ENCODE data around the gene FLG2. TPM values are rescaled to one million over a fixed set of nuclear protein-coding genes. Genes with fewer than 3 reads are reported as not detected.
"Not testable (repeated sequence)": the region's sequence is repeated elsewhere in the genome, so short reads cannot be mapped to it uniquely, and the experiment has no call there.

The FLG2 gene
- total RNA-seq, 1 experiment from 2014 or later: not detected

DNA sequence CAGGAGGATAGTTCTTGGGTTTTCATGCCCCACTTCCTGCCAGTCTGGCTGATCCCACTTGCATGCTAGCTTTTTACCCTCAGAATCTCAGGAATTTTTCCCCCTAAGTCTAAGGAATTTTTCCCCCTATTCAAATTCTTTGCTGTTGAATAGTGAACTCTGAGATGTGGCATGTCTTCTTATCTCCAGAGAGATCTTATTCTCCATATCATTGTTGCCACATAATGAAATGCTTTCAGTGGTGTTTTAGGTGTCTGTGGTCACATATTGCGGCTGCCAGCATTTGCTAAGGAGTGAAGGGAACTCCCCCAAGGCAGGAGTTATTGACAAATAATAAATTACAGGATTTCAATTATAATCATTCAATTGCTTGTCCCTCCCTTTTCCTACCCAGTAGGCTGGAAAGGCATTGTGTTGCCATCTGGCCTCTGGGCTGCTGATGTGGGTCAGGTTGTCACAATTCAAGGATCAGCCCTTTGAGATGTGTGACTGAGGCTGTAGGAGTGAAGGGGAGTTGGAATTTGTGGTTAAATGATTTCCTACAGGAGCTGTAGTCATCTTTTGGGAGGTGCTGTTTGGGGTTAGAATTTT is 30.9 kb downstream of the FLG2 start:
- in situ Hi-C loops (cut with HindIII; ENCODE audit: low pct_unique_long_range_greater_than_20kb, low sequenced_read_pairs): no loop called here
- DNase-seq (ENCODE audit: low read depth, low spot score): no peak

DNA sequence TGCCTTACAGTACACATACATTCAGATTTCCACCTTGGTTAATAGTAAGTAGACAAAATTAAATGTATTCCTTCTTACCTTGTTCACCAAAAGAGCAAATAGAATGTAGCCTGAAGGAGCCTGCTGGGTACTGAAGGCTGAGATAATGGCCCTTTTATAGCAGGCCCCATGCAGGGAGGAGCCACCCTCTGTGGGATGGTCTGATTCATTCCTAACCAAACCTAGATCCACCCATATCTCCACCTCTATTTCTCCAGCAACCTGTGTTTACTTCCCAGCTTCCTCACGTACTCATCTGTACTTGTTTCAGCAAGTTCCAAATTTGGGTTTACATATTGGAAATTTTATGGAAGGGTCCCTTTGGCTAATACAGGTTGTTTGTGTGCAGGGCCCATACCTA is 34.7 kb downstream of the FLG2 start, which contains the start of gene FLG:
TSS of gene FLG (minus strand) at position 129 of the 400 bp plus-strand sequence. CDS start 9,783 bp downstream, outside the sequence.
- in situ Hi-C loops (cut with HindIII; ENCODE audit: low pct_unique_long_range_greater_than_20kb, low sequenced_read_pairs): no loop called here
- no peak for DNase-seq (ENCODE audit: low read depth, low spot score)

- DNase-seq (ENCODE audit: low read depth, low spot score): no peak
- in situ Hi-C loops (cut with HindIII; ENCODE audit: low pct_unique_long_range_greater_than_20kb, low sequenced_read_pairs): no loop called here
Observed at GRCh38 chr1:152313970-152314369, 45.8 kb downstream of the FLG2 start.

DNA sequence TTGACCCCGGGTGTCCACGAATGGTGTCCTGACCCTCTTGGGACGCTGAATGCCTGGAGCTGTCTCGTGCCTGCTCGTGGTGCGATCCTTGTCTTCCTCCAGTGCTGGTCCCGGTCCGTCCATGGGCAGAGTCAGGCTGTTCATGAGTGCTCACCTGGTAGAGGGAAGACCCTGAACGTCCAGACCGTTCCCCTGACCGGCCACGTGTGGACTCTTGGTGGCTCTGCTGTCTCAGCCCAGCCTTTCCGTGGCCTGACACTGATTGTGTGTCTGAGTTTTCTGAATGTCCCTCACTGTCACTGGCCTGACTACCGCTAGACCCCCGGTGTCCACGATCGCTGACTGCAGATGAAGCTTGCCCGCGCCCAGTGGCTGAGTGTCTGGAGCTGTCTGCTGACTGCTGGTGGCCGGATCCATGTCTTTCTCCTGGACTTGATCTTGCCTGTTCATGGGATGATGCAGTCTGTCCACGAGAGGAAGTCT is 46.4 kb downstream of the FLG2 start:
- no peak for DNase-seq (ENCODE audit: low read depth, low spot score)
- in situ Hi-C loops (cut with HindIII; ENCODE audit: low pct_unique_long_range_greater_than_20kb, low sequenced_read_pairs): no loop called here

DNA sequence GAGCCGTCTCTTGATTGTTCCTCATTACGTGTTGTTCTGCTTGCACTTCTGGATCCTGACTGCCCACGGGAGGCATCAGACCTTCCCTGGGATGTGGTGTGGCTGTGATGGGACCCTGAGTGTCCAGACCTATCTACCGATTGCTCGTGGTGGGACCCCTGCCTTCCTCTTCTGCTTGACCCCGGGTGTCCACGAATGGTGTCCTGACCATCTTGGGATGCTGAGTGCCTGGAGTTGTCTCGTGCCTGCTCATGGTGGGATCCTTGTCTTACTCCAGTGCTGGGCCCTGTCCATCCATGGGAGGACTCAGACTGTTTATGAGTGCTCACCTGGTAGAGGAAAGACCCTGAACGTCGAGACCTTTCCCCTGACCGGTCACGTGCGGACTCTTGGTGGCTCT is 47.6 kb downstream of the FLG2 start:
- in situ Hi-C loops (cut with HindIII; ENCODE audit: low pct_unique_long_range_greater_than_20kb, low sequenced_read_pairs); DNase-seq (ENCODE audit: low read depth, low spot score): not testable (repeated sequence)

- DNase-seq (ENCODE audit: low read depth, low spot score): no peak
- in situ Hi-C loops (cut with HindIII; ENCODE audit: low pct_unique_long_range_greater_than_20kb, low sequenced_read_pairs): no loop called here
Observed at GRCh38 chr1:152309955-152310354, 49.9 kb downstream of the FLG2 start.

GRCh38 chr1:152309320-152309901 is 50.4 kb downstream of the FLG2 start:
- DNase-seq (ENCODE audit: low read depth, low spot score); in situ Hi-C loops (cut with HindIII; ENCODE audit: low pct_unique_long_range_greater_than_20kb, low sequenced_read_pairs): not testable (repeated sequence)

GRCh38 chr1:152308758-152309157 is 51.0 kb downstream of the FLG2 start:
- DNase-seq (ENCODE audit: low read depth, low spot score); in situ Hi-C loops (cut with HindIII; ENCODE audit: low pct_unique_long_range_greater_than_20kb, low sequenced_read_pairs): not testable (repeated sequence)

GRCh38 chr1:152307970-152308369 is 51.8 kb downstream of the FLG2 start:
- in situ Hi-C loops (cut with HindIII; ENCODE audit: low pct_unique_long_range_greater_than_20kb, low sequenced_read_pairs); DNase-seq (ENCODE audit: low read depth, low spot score): not testable (repeated sequence)

DNA sequence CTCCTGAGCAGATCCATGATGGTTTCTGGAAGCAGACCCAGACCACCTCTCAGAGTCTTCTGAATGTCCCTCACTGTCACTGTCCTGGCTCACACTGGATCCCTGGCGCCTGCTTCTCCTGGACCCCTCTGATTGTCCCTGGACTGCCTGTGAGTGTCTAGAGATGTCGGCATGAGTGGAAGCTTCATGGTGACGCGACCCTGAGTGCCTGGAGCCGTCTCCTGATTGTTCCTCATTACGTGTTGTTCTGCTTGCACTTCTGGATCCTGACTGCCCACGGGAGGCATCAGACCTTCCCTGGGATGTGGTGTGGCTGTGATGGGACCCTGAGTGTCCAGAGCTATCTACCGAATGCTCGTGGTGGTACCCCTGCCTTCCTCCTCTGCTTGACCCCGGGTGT is 53.7 kb downstream of the FLG2 start:
- DNase-seq (ENCODE audit: low read depth, low spot score); in situ Hi-C loops (cut with HindIII; ENCODE audit: low pct_unique_long_range_greater_than_20kb, low sequenced_read_pairs): not testable (repeated sequence)

- DNase-seq (ENCODE audit: low read depth, low spot score); in situ Hi-C loops (cut with HindIII; ENCODE audit: low pct_unique_long_range_greater_than_20kb, low sequenced_read_pairs): not testable (repeated sequence)
Observed at GRCh38 chr1:152304773-152305172, 55.0 kb downstream of the FLG2 start.

DNA sequence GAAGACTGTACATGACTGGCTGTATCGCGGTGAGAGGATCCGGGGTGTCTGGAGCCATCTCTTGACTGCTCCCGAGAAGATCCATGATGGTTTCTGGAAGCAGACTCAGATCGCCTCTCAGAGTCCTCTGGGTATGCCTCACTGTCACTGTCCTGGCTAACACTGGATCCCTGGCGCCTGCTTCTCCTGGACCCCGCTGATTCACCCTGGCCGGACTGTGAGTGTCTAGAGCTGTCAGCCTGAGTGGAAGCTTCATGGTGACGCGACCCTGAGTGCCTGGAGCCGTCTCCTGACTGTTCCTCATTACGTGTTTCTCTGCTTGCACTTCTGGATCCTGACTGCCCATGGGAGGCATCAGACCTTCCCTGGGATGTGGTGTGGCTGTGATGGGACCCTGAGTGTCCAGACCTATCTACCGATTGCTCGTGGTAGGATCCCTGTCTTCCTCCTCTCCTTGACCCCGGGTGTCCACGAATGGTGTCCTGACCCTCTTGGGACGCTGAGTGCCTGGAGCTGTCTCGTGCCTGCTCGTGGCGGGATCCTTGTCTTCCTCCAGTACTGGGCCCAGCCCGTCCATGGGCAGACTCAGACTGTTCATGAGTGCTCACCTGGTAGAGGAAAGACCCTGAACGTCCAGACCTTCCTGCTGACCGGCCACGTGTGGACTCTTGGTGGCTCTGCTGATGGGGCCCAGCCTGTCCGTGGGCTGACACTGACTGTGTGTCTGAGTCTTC is 56.5 kb downstream of the FLG2 start:
- DNase-seq (ENCODE audit: low read depth, low spot score); in situ Hi-C loops (cut with HindIII; ENCODE audit: low pct_unique_long_range_greater_than_20kb, low sequenced_read_pairs): not testable (repeated sequence)

Small RNA genes lying within 50 kb of the gene (small RNA-seq; reads per million reads assigned to genes)
- 0 reads per million in 2 experiments for gene HMGN3P1

Other genes with a start within 250 kb of the FLG2 start
- gene TCHH, start 244.6 kb downstream of the FLG2 start, total RNA-seq (2014; rRNA removed; shearing (Covaris generic)): 0.05 and 0.27 TPM in 2 replicates
- not detected in 2 replicates for gene RPTN, start 200.8 kb downstream of the FLG2 start, total RNA-seq (2014; rRNA removed; shearing (Covaris generic))
- not detected in 2 replicates for gene HRNR, start 135.8 kb downstream of the FLG2 start, total RNA-seq (2014; rRNA removed; shearing (Covaris generic))
- gene FLG, start 34.8 kb downstream of the FLG2 start, total RNA-seq (2014; rRNA removed; shearing (Covaris generic)): not detected in 2 replicates
- not detected in 2 replicates for gene CRNN, start 54.3 kb upstream of the FLG2 start, total RNA-seq (2014; rRNA removed; shearing (Covaris generic))
- not detected in 2 replicates for gene LCE5A, start 150.8 kb upstream of the FLG2 start, total RNA-seq (2014; rRNA removed; shearing (Covaris generic))
- not detected in 2 replicates for gene CRCT1, start 154.5 kb upstream of the FLG2 start, total RNA-seq (2014; rRNA removed; shearing (Covaris generic))
- not detected in 2 replicates for gene LCE3E, start 206.8 kb upstream of the FLG2 start, total RNA-seq (2014; rRNA removed; shearing (Covaris generic))
- not detected in 2 replicates for gene LCE3D, start 220.5 kb upstream of the FLG2 start, total RNA-seq (2014; rRNA removed; shearing (Covaris generic))
- not detected in 2 replicates for gene LCE3C, start 240.2 kb upstream of the FLG2 start, total RNA-seq (2014; rRNA removed; shearing (Covaris generic))